ENCODE measurements around the gene NANS.

NANS gene, protein sequence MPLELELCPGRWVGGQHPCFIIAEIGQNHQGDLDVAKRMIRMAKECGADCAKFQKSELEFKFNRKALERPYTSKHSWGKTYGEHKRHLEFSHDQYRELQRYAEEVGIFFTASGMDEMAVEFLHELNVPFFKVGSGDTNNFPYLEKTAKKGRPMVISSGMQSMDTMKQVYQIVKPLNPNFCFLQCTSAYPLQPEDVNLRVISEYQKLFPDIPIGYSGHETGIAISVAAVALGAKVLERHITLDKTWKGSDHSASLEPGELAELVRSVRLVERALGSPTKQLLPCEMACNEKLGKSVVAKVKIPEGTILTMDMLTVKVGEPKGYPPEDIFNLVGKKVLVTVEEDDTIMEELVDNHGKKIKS
- long read RNA-seq, transcript NANS-201 (6 exons, 1,170 nt): major isoform, 190 of 228 reads
- long read RNA-seq, partial matches to known transcripts: 0 of 228 reads
- long read RNA-seq, other reads (novel, unspliced or antisense): 37 of 228 reads

- TF ChIP-seq SPI1 (IDR thresholded peaks at IDR 0.05; ENCODE audit: borderline replicate concordance, low read depth) (peak; percentile 79; the same call in 1 of the 2 replicates), GABPA (IDR thresholded peaks at IDR 0.05; ENCODE audit: low read depth) (no peak), POLR2AphosphoS5 (IDR thresholded peaks at IDR 0.05; ENCODE audit: low read depth) (peak; percentile 91)
- H3K27me3 ChIP-seq (ENCODE audit: insufficient read depth, poor library complexity, severe bottlenecking): no peaks in the 10 kb centered on the region
- H3K4me3 ChIP-seq (replicated peaks; ENCODE audit: insufficient read depth, low read length): peak within 1 kb of the TSS; percentile 76
- DNase-seq (ENCODE audit: low read depth in 1 of 2, low spot score in 1 of 2): peak; percentile 91 to 93
- peak within 1 kb of the TSS; percentile 87 for H3K27ac ChIP-seq (replicated peaks)
Observed at GRCh38 chr9:98056269-98057137, at the start of gene NANS. Gene NANS, plus strand, starts transcription at chr9:98056732. Its CDS starts 77 bp downstream, at chr9:98056809.

GRCh38 chr9:98007251-98007928 lies 49.1 kb upstream of the NANS start:
- no peak for DNase-seq (ENCODE audit: low read depth in 1 of 2, low spot score in 1 of 2)
- TF ChIP-seq, protein P1, sequence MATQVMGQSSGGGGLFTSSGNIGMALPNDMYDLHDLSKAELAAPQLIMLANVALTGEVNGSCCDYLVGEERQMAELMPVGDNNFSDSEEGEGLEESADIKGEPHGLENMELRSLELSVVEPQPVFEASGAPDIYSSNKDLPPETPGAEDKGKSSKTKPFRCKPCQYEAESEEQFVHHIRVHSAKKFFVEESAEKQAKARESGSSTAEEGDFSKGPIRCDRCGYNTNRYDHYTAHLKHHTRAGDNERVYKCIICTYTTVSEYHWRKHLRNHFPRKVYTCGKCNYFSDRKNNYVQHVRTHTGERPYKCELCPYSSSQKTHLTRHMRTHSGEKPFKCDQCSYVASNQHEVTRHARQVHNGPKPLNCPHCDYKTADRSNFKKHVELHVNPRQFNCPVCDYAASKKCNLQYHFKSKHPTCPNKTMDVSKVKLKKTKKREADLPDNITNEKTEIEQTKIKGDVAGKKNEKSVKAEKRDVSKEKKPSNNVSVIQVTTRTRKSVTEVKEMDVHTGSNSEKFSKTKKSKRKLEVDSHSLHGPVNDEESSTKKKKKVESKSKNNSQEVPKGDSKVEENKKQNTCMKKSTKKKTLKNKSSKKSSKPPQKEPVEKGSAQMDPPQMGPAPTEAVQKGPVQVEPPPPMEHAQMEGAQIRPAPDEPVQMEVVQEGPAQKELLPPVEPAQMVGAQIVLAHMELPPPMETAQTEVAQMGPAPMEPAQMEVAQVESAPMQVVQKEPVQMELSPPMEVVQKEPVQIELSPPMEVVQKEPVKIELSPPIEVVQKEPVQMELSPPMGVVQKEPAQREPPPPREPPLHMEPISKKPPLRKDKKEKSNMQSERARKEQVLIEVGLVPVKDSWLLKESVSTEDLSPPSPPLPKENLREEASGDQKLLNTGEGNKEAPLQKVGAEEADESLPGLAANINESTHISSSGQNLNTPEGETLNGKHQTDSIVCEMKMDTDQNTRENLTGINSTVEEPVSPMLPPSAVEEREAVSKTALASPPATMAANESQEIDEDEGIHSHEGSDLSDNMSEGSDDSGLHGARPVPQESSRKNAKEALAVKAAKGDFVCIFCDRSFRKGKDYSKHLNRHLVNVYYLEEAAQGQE (IDR thresholded peaks at IDR 0.05; ENCODE audit: insufficient replicate concordance, low read depth): no peak
- no peak for TF ChIP-seq GABPA (IDR thresholded peaks at IDR 0.05; ENCODE audit: low read depth)
- TF ChIP-seq CTCF (IDR thresholded peaks at IDR 0.05; ENCODE audit: insufficient read depth, low read length): no peak
- no peak for TF ChIP-seq SPI1 (IDR thresholded peaks at IDR 0.05; ENCODE audit: borderline replicate concordance, low read depth)
- TF ChIP-seq POLR2AphosphoS5 (IDR thresholded peaks at IDR 0.05; ENCODE audit: low read depth): no peak; the same call in 1 of the 2 replicates

GRCh38 chr9:98008764-98009163 lies 47.8 kb upstream of the NANS start:
- DNase-seq (ENCODE audit: low read depth in 1 of 2, low spot score in 1 of 2): no peak
- Histone ChIP-seq H3K27me3 (ENCODE audit: insufficient read depth, poor library complexity, severe bottlenecking) (no peaks in the 10 kb centered on the region), H3K27ac (replicated peaks) (no peak overlapping the region), H3K4me3 (replicated peaks; ENCODE audit: insufficient read depth, low read length) (no peak overlapping the region)
- TF ChIP-seq CTCF (IDR thresholded peaks at IDR 0.05; ENCODE audit: insufficient read depth, low read length) (no peak), POLR2AphosphoS5 (IDR thresholded peaks at IDR 0.05; ENCODE audit: low read depth) (no peak), GABPA (IDR thresholded peaks at IDR 0.05; ENCODE audit: low read depth) (no peak), SPI1 (IDR thresholded peaks at IDR 0.05; ENCODE audit: borderline replicate concordance, low read depth) (no peak)
- TF ChIP-seq, protein P1 (IDR thresholded peaks at IDR 0.05; ENCODE audit: insufficient replicate concordance, low read depth): no peak

More at GRCh38 chr9:98007251-98007928, 49.1 kb upstream of the NANS start:
- H3K4me3 ChIP-seq (replicated peaks; ENCODE audit: insufficient read depth, low read length): no peak overlapping the region
- no peaks in the 10 kb centered on the region for H3K27me3 ChIP-seq (ENCODE audit: insufficient read depth, poor library complexity, severe bottlenecking)
- H3K27ac ChIP-seq (replicated peaks): peak overlapping the region; percentile 25; the same call in 1 of the 2 replicates

All from HL-60 (cell line).